Hematopoietic multipotent progenitor cell treated with erythropoietin and hydrocortisone succinate and interleukin-3 and kit ligand, for 8 days (in vitro differentiated cells): Measurements from ENCODE around the gene GPR78.

Experiments
- DNase-seq: peaks from one replicate; pipeline ENCODE4 v3.0.0-alpha.2; 2015

Gene GPR78

DNA sequence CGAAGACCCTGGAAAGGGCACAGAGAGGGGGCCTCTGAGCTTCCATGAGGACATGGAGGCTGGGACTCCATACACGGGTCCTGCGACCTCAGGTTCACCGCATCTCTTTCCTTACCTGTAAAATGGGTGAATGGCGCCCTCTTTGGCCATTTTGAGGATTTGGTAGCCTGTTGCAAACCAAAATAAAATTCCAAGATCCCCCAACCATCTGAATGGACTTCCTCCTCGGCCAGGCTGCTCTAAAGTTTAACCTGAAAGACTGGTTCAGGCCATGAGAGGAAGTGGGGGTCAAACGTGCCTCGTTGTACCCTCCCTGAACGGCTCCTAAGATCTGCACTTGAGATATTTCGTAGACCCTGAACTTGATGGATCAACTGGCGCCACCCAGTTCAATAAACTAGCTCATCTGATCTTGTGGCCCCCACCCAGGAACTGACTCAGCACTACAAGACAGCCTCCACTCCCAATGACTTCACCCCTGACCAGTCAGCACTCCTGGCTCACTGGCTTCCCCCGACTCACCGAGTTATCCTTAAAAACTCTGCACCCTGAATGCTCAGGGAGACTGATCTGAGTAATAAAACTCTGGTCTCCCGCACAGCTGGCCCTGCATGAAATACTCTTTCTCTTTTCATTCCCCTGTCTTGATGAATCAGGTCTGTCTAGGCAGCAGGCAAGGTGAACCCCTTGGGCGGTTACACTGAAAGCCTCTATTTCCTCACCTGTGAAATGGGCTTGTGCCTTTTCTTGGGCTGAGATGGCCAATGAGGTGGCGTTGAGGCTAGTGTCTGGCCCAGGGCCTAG, 32.9 kb upstream of the GPR78 start:
- DNase-seq = peak; percentile 5

DNA sequence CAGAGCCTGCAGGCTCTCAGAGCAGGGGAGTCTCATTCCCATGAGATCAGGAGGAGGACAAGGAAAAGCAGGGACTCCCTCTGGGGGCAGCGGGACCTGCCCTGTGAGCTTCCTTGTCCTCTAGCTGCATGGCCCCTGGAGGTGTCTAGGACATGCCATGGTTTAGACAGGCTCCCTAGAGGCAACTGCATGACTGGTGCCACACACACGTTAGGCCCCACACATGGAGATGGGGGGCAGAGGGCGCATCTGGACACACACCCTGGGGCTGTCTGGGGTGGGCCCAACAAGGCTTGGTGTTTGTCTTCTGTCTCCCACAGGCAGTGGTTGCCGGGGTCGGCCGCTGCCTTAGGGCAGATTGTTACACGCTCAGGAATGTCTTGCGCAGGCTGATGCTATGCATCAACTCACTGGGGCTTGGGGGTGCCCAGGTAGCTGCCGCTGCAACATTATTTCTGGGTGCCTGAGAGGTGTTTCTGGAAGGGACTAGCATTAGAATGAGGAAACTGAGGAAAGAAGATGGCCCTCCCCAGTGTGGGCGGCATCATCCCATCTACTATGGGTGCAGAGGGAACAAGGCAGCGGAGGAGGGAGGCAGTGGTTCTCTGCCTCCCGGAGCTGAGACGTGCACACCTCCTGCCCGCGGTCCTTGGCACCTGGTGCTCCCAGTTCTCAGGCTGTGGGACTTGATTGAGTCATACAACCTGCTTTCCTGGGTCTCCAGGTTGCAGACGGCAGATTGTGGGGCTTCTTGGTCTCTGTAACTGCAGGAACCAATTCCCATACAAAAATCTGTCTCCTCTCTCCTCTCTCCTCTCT, 32.1 kb upstream of the GPR78 start:
- no peak for DNase-seq

- DNase-seq = no peak
Measured at GRCh38 chr4:8548731-8549351, 31.4 kb upstream of the GPR78 start.

DNA sequence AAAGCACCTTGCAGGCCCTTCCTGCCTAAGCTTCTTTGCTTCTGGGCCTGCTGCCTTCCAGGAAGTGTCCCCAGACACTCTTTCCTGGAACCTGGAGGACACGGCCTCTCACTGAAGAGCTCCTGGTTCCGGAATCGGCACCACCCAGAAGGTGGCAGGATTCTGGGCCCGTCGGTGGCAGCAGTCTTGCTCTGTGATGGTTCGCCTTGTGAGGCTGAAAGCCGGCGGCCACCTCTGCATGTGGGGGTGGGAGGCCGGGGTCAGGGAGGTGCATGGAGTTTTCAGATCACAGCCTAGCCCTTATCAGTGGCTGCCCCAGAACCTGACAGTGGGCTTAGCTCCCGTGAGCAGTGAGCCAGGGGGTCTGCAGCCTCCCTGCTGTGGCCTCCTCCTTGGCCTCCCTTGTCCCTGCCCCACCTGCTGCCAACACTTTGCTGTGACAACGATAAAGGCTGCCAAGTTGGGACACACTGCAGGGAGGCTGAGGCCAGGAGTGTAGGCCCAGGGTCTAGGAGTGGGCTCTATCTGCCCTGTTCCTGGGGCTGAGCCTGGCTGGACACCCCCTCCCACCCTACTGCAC, 30.8 kb upstream of the GPR78 start:
- no peak for DNase-seq

GRCh38 chr4:8550691-8551090, 29.5 kb upstream of the GPR78 start:
- no peak for DNase-seq

- DNase-seq = no peak
Measured at GRCh38 chr4:8552024-8552423, 28.2 kb upstream of the GPR78 start.

GRCh38 chr4:8552581-8553205, 27.5 kb upstream of the GPR78 start:
- no peak for DNase-seq

DNA sequence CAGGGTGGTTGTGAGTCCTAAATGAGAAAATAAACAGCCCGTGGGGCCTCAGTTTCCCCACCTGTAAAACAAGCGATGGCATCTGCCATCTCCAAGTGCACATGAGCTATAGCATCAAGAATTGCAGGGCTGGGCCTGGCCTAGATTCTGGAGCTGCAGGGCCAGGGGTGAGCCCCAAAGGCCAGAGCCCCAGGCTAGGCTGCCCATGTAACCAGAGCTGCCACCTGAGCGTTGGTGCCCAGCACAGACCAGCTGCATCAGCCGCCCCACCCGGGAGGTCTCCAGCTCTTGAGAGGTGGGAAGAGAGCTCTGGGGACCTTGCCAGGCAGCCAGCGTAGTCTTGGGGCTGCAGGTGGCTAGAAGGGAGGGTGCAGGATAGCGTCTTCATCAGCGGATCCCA, 27.0 kb upstream of the GPR78 start:
- DNase-seq = no peak

GRCh38 chr4:8553991-8554405, 26.2 kb upstream of the GPR78 start:
- DNase-seq = no peak

- DNase-seq = no peak
Measured at GRCh38 chr4:8554555-8555100, 25.6 kb upstream of the GPR78 start.

DNA sequence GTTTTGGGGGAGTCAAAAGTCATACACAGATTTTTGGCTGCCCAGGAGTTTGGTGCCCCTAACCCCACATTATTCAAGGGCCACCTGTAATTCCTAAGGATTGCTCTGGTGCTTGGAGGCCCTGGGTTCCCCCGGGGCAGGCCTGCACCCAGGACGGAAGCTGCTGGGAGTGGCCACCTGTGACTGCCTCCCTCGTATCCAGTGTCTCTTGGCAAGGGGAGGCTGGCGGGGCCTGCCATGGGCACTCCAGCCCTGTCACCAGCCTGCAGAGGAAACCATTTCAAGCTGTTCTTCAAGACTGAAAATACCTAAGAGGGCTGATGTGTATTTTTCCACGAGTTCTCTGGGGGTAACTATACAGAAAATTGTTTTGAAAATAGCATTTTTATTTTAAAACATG, 24.5 kb upstream of the GPR78 start:
- no peak for DNase-seq

DNA sequence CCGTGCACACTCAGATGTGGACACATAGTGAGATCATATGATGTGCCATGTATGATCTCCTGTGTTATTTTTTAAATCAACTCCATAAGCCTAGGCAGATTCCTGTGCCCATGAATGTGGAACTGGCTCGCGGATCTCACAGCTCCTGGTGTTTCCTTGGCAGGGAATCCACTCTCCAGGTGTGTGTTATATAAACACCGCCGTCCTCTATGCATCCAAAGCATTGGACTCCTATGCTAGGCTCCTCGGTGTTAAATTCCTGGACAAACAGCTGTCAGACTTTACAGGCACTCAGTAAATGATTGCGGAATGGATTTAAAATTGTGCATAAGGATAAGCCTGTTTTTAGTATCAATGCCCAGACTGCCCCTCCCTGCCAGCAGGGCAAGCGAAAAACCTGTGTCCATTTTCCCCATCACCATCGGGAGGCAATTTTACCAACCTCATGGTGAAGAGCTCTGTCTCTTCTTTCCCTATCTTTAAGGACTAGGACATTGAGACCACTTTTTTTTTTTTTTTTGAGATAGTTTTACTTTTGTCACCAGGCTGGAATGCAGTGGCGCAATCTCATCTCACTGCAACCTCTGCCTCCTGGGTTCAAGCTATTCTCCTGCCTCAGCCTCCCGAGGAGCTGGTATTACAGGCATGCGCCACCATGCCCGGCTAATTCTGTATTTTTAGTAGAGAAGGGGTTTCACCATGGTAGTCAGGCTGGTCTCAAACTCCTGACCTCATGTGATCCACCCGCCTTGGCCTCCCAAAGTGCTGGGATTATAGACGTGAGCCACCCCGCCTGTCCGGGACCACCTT, 23.6 kb upstream of the GPR78 start:
- DNase-seq = no peak

GRCh38 chr4:8557151-8558076, 22.8 kb upstream of the GPR78 start:
- no peak for DNase-seq

- DNase-seq = no peak
Measured at GRCh38 chr4:8558080-8558960, 21.9 kb upstream of the GPR78 start.

GRCh38 chr4:8559011-8559410, 21.2 kb upstream of the GPR78 start:
- no peak for DNase-seq

GRCh38 chr4:8559524-8560264, 20.5 kb upstream of the GPR78 start:
- no peak for DNase-seq

DNA sequence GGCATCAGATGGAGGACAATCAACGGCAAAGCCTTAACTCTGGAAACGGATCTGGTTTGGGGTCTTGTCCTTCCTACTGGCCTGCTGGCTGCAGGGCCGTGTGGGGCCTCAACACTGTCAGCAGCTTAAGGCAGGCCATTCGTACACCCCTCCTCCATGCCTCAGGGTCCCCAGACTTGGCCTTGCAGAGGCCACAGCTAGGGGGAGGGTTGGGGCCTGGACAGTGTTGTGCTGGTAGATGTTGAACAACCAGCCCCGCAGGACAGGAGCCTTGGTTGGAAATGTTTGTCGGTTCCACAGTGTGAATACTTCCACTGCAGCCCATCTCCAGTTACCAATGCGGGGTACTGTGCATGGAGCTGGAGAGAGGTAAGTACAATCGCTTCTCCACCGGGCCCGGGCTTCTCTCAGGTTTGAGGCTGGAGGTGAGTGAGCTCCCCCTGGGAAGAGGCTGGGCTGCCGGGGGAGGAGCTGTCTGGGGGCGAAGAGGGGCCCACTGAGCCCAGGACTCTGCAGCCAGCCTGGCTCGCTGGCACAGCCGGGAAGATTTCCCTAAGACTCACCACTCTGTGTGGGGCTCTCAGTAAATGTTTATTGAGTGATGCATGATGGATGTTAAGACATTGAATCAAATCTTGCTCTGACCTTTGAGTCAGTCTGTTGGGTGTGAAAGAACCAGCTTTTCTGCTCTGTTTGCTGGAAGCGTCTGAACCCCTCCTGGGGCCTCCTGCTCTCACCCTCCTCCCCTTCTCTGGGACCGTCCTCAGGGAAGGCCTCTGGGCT, 19.7 kb upstream of the GPR78 start:
- no peak for DNase-seq

GRCh38 chr4:8564595-8564994, 15.6 kb upstream of the GPR78 start:
- DNase-seq = no peak
